HEK293 (cell line): ENCODE measurements around the gene UNC119.

Experiments
- CTCF ChIA-PET: fragments of 350-600 bp; formaldehyde crosslinking; extraction: SDS; loops from one replicate; lab custom pipeline; 2021; ENCODE audit warnings: antibody characterized with exemption; lab: Yijun Ruan, JAX
- POLR2A ChIA-PET: fragments of 300-600 bp; formaldehyde crosslinking; extraction: SDS; loops from one replicate; lab custom pipeline; 2020; ENCODE audit warnings: antibody characterized with exemption, inconsistent platforms; lab: Yijun Ruan, JAX
- H3K27ac ChIP-seq: fragments of 200-500 bp; sonication (Bioruptor generic); 2 replicates; pipeline ENCODE4 v1.5.1; 2014; ENCODE audit warnings: low read depth, low read length, control low read depth, inconsistent platforms; ENCODE audit errors: extremely low read depth
- H3K36me3 ChIP-seq, 2 experiments: fragments of 200-500 bp in 1 of 2; sonication (Bioruptor generic) in 1 of 2; 1 replicate in 1 of 2; 2 replicates in 1 of 2; pipeline ENCODE4 v1.5.1; 2014 to 2017; ENCODE audit warnings: inconsistent platforms in 2 of 2, low read length in 2 of 2; ENCODE audit not compliant: control insufficient read depth in 2 of 2, insufficient read depth in 1 of 2
- H3K4me1 ChIP-seq: fragments of 200-500 bp; sonication (Bioruptor generic); 2 replicates; pipeline ENCODE4 v1.5.1; 2014; ENCODE audit warnings: mild to moderate bottlenecking, low read length, inconsistent platforms; ENCODE audit not compliant: control insufficient read depth, insufficient read depth
- H3K4me3 ChIP-seq: 2 replicates; pipeline ENCODE4 v1.5.1; 2011; ENCODE audit warnings: low read depth, mild to moderate bottlenecking, control low read depth, low read length, moderate library complexity
- H3K9me3 ChIP-seq: fragments of 200-500 bp; sonication (Bioruptor generic); 2 replicates; pipeline ENCODE4 v1.5.1; 2014; ENCODE audit warnings: low read depth, low read length, inconsistent platforms; ENCODE audit not compliant: control insufficient read depth, insufficient read depth
- GLIS1 ChIP-seq: fragments of 450-650 bp; formaldehyde crosslinking; IDR thresholded peaks from 2 replicates; pipeline ENCODE4 v1.5.1; 2016; ENCODE audit warnings: missing biosample characterization, missing genetic modification characterization
- IKZF3 ChIP-seq: fragments of 450-650 bp; IDR thresholded peaks from 2 replicates; pipeline ENCODE4 v1.5.0; 2018; ENCODE audit warnings: missing biosample characterization, mild to moderate bottlenecking, missing genetic modification characterization, moderate library complexity
- KLF1 ChIP-seq: fragments of 450-650 bp; formaldehyde crosslinking; IDR thresholded peaks from 2 replicates; pipeline ENCODE4 v1.5.1; 2016; ENCODE audit warnings: missing biosample characterization, missing genetic modification characterization
- MYNN ChIP-seq: fragments of 450-650 bp; formaldehyde crosslinking; IDR thresholded peaks from 2 replicates; pipeline ENCODE4 v1.5.1; 2016; ENCODE audit warnings: missing biosample characterization, missing genetic modification characterization, borderline replicate concordance
- SCRT2 ChIP-seq: fragments of 450-650 bp; formaldehyde crosslinking; IDR thresholded peaks from 2 replicates; pipeline ENCODE4 v1.5.1; 2016; ENCODE audit warnings: missing biosample characterization, missing genetic modification characterization
- SP2 ChIP-seq: fragments of 450-650 bp; formaldehyde crosslinking; IDR thresholded peaks from 2 replicates; pipeline ENCODE4 v1.5.1; 2016; ENCODE audit warnings: missing biosample characterization, missing genetic modification characterization
- TRIM28 ChIP-seq: IDR thresholded peaks from 2 replicates; pipeline ENCODE4 v1.6.1; 2011; ENCODE audit warnings: low read length, control low read depth, borderline replicate concordance
- ZFP41 ChIP-seq: fragments of 450-650 bp; formaldehyde crosslinking; IDR thresholded peaks from 2 replicates; pipeline ENCODE4 v1.5.1; 2016; ENCODE audit warnings: missing biosample characterization, missing genetic modification characterization, borderline replicate concordance
- ZIC2 ChIP-seq: fragments of 450-650 bp; formaldehyde crosslinking; IDR thresholded peaks from 2 replicates; pipeline ENCODE4 v1.5.1; 2016; ENCODE audit warnings: missing biosample characterization, missing genetic modification characterization
- ZNF140 ChIP-seq: fragments of 450-650 bp; formaldehyde crosslinking; IDR thresholded peaks from 2 replicates; pipeline ENCODE4 v1.5.1; 2016; ENCODE audit warnings: missing biosample characterization, missing genetic modification characterization
- ZNF16 ChIP-seq: fragments of 450-650 bp; formaldehyde crosslinking; IDR thresholded peaks from 2 replicates; pipeline ENCODE4 v1.5.1; 2016; ENCODE audit warnings: low read depth, missing biosample characterization, missing genetic modification characterization
- ZNF221 ChIP-seq: fragments of 450-650 bp; formaldehyde crosslinking; IDR thresholded peaks from 2 replicates; pipeline ENCODE4 v1.5.1; 2017; ENCODE audit warnings: missing biosample characterization, missing genetic modification characterization, borderline replicate concordance
- ZNF239 ChIP-seq: fragments of 450-650 bp; formaldehyde crosslinking; IDR thresholded peaks from 2 replicates; pipeline ENCODE4 v1.5.1; 2016; ENCODE audit warnings: missing biosample characterization, missing genetic modification characterization
- ZNF433 ChIP-seq: fragments of 450-650 bp; formaldehyde crosslinking; IDR thresholded peaks from 2 replicates; pipeline ENCODE4 v1.5.1; 2016; ENCODE audit warnings: missing biosample characterization, missing genetic modification characterization, low read depth
- ZNF529 ChIP-seq: fragments of 450-650 bp; formaldehyde crosslinking; IDR thresholded peaks from 2 replicates; pipeline ENCODE4 v1.5.1; 2017; ENCODE audit warnings: missing genetic modification characterization, missing biosample characterization; ENCODE audit not compliant: insufficient replicate concordance
- ZNF560 ChIP-seq: fragments of 450-650 bp; formaldehyde crosslinking; IDR thresholded peaks from 2 replicates; pipeline ENCODE4 v1.5.1; 2017; ENCODE audit warnings: missing biosample characterization, missing genetic modification characterization, borderline replicate concordance
- ZNF561 ChIP-seq: fragments of 450-650 bp; IDR thresholded peaks from 2 replicates; pipeline ENCODE4 v1.5.1; 2018; ENCODE audit warnings: missing biosample characterization, missing genetic modification characterization, borderline replicate concordance
- ZNF677 ChIP-seq: fragments of 450-650 bp; IDR thresholded peaks from 2 replicates; pipeline ENCODE4 v1.5.0; 2018; ENCODE audit warnings: missing biosample characterization, mild to moderate bottlenecking, missing genetic modification characterization, moderate library complexity
- ZNF837 ChIP-seq: fragments of 450-650 bp; formaldehyde crosslinking; IDR thresholded peaks from 2 replicates; pipeline ENCODE4 v1.5.1; 2016; ENCODE audit warnings: missing biosample characterization, missing genetic modification characterization
- ZSCAN23 ChIP-seq: fragments of 450-650 bp; formaldehyde crosslinking; IDR thresholded peaks from 2 replicates; pipeline ENCODE4 v1.5.1; 2016; ENCODE audit warnings: missing biosample characterization, missing genetic modification characterization
- TF ChIP-seq, protein P1 (sequence below): fragments of 450-650 bp; formaldehyde crosslinking; IDR thresholded peaks from 2 replicates; pipeline ENCODE4 v1.5.1; 2016; ENCODE audit warnings: missing biosample characterization, missing genetic modification characterization, low read depth
- TF ChIP-seq, protein P2 (sequence below): fragments of 450-650 bp; formaldehyde crosslinking; IDR thresholded peaks from 2 replicates; pipeline ENCODE4 v1.5.1; 2016; ENCODE audit warnings: missing biosample characterization, missing genetic modification characterization, borderline replicate concordance
- TF ChIP-seq, protein P3 (sequence below): fragments of 450-650 bp; formaldehyde crosslinking; IDR thresholded peaks from 2 replicates; pipeline ENCODE4 v1.5.1; 2017; ENCODE audit warnings: missing biosample characterization, missing genetic modification characterization

Gene UNC119

DNA sequence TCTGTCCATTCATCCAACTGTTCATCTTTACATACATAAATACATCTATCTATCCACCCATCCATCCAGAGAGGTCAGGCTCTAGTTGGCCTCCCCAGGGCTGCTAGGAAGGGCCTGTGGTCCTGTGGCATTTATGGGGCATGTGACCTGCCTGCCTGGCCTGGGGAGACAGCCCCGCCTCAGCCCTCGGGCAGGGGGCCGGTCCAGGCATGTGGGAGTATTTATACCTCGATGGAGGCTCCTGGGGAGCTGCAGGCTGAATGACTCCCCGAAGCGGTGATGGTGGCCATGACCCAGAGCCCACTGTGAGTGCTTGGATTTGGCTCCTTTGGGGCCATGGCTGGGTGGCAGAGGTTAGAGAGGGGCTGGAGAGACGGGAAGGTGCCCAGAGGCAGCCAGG is 38.9 kb downstream of the UNC119 start:
- no peaks in the 10 kb centered on the region for H3K9me3 ChIP-seq
- ChIA-PET POLR2A (no interaction called here), CTCF (interaction anchor here (0.6 to 1.0 kb wide), 2 partner anchors 28 to 598 kb away, joined by 3 read pairs; no protein-coding TSS in a partner anchor)
- no peak overlapping the region for H3K27ac ChIP-seq
- H3K4me1 ChIP-seq: peaks cover 4% of the 10 kb centered on the region; the same call in 1 of the 2 replicates
- TF ChIP-seq GLIS1 (tag by site-specific recombination) (peak; percentile 29; the same call in 1 of the 2 replicates), ZNF221 (tag by site-specific recombination) (no peak), ZNF239 (tag by site-specific recombination) (no peak), ZIC2 (tag by site-specific recombination) (0 out of 2 replicates have a peak, but pooled peaks have one; percentile 12)
- no peak overlapping the region for H3K4me3 ChIP-seq
- H3K36me3 ChIP-seq: no peaks in the 10 kb centered on the region

DNA sequence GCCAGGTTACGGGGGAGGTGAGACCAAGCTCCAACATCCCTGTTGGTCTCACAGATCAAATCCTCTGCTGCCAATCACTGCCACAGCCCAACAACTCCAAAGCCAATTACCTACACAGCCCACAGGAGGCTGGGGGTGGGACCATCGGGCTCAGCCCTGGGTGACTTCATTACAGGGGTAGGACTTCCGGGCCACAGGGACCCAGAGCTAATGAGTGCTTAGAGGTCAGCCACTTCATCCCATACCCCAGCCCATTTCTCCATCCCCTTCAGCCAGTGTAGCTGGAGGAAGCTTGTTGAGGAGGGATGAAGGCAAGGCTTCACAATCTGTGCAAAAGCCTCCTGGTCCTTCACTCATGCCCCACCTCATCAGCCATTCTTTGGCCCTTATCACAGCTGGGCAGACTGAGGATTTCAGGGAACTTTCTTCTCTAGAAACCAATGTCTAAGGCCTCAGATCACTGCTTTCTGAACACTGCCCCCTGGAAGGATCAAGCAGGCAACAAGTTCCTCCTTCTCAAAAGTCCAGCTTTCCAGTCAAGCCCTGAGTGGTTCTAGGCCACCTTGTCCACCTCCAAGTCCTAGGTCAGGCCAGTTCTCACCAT is 40.5 kb downstream of the UNC119 start:
- Histone ChIP-seq H3K27ac (no peak overlapping the region), H3K4me3 (no peak overlapping the region), H3K4me1 (peaks cover 4% of the 10 kb centered on the region; the same call in 1 of the 2 replicates), H3K9me3 (no peaks in the 10 kb centered on the region), H3K36me3 (no peaks in the 10 kb centered on the region)
- ChIA-PET POLR2A (no interaction called here), CTCF (interaction anchor here (0.6 to 1.5 kb wide), 4 partner anchors 9 to 1211 kb away, joined by 3 to 7 read pairs (median 4); no protein-coding TSS in a partner anchor)
- TF ChIP-seq ZNF837 (tag by site-specific recombination) (no peak), ZNF16 (tag by site-specific recombination) (no peak), ZNF529 (tag by site-specific recombination) (no peak), KLF1 (tag by site-specific recombination) (no peak), ZNF560 (no peak), IKZF3 (tag by site-specific recombination) (no peak), MYNN (tag by site-specific recombination) (no peak), SCRT2 (tag by site-specific recombination) (0 out of 2 replicates have a peak, but pooled peaks have one; percentile 16), ZNF677 (tag by site-specific recombination) (no peak), TRIM28 (no peak), ZNF561 (tag by site-specific recombination) (no peak), ZSCAN23 (tag by site-specific recombination) (no peak), ZFP41 (tag by site-specific recombination) (no peak), ZNF140 (tag by site-specific recombination) (no peak), ZNF433 (tag by site-specific recombination) (no peak), SP2 (tag by site-specific recombination) (0 out of 2 replicates have a peak, but pooled peaks have one; percentile 12)
- TF ChIP-seq, protein P1, sequence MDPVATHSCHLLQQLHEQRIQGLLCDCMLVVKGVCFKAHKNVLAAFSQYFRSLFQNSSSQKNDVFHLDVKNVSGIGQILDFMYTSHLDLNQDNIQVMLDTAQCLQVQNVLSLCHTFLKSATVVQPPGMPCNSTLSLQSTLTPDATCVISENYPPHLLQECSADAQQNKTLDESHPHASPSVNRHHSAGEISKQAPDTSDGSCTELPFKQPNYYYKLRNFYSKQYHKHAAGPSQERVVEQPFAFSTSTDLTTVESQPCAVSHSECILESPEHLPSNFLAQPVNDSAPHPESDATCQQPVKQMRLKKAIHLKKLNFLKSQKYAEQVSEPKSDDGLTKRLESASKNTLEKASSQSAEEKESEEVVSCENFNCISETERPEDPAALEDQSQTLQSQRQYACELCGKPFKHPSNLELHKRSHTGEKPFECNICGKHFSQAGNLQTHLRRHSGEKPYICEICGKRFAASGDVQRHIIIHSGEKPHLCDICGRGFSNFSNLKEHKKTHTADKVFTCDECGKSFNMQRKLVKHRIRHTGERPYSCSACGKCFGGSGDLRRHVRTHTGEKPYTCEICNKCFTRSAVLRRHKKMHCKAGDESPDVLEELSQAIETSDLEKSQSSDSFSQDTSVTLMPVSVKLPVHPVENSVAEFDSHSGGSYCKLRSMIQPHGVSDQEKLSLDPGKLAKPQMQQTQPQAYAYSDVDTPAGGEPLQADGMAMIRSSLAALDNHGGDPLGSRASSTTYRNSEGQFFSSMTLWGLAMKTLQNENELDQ (tag by site-specific recombination): no peak
- TF ChIP-seq, protein P2, sequence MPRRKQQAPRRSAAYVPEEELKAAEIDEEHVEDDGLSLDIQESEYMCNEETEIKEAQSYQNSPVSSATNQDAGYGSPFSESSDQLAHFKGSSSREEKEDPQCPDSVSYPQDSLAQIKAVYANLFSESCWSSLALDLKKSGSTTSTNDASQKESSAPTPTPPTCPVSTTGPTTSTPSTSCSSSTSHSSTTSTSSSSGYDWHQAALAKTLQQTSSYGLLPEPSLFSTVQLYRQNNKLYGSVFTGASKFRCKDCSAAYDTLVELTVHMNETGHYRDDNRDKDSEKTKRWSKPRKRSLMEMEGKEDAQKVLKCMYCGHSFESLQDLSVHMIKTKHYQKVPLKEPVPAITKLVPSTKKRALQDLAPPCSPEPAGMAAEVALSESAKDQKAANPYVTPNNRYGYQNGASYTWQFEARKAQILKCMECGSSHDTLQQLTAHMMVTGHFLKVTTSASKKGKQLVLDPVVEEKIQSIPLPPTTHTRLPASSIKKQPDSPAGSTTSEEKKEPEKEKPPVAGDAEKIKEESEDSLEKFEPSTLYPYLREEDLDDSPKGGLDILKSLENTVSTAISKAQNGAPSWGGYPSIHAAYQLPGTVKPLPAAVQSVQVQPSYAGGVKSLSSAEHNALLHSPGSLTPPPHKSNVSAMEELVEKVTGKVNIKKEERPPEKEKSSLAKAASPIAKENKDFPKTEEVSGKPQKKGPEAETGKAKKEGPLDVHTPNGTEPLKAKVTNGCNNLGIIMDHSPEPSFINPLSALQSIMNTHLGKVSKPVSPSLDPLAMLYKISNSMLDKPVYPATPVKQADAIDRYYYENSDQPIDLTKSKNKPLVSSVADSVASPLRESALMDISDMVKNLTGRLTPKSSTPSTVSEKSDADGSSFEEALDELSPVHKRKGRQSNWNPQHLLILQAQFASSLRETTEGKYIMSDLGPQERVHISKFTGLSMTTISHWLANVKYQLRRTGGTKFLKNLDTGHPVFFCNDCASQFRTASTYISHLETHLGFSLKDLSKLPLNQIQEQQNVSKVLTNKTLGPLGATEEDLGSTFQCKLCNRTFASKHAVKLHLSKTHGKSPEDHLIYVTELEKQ: no peak
- TF ChIP-seq, protein P3, sequence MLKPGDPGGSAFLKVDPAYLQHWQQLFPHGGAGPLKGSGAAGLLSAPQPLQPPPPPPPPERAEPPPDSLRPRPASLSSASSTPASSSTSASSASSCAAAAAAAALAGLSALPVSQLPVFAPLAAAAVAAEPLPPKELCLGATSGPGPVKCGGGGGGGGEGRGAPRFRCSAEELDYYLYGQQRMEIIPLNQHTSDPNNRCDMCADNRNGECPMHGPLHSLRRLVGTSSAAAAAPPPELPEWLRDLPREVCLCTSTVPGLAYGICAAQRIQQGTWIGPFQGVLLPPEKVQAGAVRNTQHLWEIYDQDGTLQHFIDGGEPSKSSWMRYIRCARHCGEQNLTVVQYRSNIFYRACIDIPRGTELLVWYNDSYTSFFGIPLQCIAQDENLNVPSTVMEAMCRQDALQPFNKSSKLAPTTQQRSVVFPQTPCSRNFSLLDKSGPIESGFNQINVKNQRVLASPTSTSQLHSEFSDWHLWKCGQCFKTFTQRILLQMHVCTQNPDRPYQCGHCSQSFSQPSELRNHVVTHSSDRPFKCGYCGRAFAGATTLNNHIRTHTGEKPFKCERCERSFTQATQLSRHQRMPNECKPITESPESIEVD (tag by site-specific recombination): no peak
